Measurements from ENCODE around the gene SLC48A1. TPM values are rescaled to one million over a fixed set of nuclear protein-coding genes. Genes with fewer than 3 reads are reported as not detected.
A peak's percentile ranks its signal among the peaks of the same experiment; 100 is the strongest.

The SLC48A1 gene
- total RNA-seq, 1 experiment from 2014 or later, result 17.6 TPM

DNA sequence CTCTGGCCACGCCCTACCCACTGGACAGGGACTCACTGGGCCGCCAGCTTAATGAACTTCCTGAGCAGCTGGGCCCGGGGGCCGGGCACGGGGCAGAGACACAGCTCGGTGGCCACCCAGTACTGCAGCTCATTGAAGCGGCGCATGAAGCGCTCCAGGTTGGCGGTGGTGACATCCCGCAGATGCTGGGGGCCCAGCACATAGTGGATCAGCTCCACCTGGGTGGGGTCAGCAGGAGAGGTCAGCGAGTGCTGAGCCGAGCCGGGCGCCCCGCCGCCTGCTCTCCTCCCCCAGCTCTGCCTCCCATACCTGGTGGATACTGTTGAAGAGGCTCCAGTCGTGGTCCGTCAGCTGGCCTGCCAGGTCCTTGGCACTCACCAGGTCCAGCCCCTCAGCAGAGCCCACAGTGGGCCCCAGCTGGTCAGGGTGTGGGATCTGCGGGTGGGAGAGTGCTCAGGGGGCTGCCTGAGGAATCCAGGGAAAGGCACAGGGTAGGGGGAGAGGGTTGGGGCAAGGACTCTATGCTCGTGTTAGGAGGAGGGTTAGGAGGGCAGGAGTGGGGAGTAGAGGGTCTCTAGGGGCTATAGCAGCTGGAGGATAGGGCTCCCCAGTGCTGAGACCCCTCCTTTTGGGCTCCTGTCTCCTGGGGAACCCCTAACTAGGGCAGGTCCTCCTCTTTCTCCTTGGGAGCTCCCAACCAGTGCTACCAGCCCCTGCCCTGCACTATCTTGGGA is 32.3 kb upstream of the SLC48A1 start:
- H3K36me3 ChIP-seq, result no peaks in the 10 kb centered on the region
- DNase-seq, result no peak
- H3K9me3 ChIP-seq, result no peaks in the 10 kb centered on the region
- no peak overlapping the region for H3K4me3 ChIP-seq
- no peaks in the 10 kb centered on the region for H3K27me3 ChIP-seq

DNA sequence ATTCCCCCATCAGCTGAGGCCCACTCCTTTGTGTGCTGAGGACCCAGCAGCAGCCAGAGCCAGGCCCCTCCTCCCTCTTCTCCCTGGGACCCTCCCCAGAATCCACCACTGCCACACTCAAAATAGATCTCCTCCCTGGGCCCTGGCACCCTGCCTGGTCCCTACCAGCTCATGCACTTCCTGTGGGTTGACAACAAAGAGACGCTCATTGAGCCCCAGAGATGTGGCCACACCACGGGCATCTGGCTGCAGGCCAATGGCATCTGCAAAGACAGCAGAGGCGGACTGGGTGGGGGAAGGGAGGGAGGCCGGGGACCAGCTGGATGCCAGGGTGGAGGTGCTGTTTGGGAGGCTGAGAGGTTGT is 31.7 kb upstream of the SLC48A1 start:
- Histone ChIP-seq H3K4me3 (no peak overlapping the region), H3K27me3 (no peaks in the 10 kb centered on the region), H3K9me3 (no peaks in the 10 kb centered on the region), H3K36me3 (no peaks in the 10 kb centered on the region)
- DNase-seq, result peak; percentile 46

DNA sequence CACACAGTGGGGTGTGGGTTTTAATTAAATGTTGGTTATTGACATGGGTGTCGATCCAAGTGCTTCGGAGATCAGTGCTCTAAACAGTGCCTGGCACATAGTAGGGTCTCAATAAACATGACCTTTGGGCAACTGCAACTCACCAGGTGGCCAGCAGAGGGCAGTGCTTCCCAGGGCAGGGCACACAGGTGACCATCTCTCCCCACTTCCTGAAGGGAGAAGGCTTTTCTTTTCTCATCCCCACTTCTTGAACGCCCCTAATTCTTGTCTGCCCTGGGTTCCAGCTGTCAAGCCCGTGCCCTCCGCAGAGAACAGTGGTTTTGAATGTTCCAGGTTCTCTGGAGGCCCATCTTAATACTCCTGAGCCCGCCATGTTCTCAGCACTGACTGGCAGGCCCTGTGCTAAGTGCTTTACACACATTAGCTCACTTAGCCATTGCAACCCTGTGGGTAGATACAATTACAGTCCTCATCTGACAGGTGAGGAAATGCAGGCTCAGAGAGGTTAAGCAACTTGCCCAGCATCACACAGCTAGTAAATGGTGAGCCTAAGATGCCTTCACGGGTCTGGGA is 30.7 kb upstream of the SLC48A1 start:
- H3K27me3 ChIP-seq, result no peaks in the 10 kb centered on the region
- peak; percentile 48 for DNase-seq

DNA sequence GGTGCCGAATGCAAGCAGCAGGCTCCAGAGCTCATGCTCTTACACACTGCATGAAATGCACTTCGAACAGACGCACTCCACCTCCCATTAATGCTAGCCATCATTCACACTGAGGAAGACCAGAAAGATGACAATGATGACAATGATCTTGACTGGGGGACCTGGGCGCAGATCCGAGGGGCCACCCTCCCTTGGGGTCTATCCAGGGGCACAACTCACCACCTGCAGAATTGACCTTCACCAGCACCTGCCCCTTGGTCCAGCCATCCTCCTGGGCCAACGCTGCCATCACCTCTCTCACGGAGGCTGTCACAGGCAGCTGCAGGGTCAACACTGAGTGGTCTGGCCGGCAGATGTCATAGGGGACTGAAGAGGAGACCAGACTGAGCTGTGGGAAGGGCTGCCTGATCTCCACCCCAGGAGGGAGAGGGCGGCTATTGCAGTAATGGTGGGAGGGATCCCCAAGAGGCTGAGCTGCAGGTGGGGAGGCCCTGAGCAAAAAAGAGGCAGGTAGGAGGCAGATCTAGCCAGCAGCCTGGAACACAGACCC is 29.7 kb upstream of the SLC48A1 start:
- DNase-seq, result no peak
- H3K27me3 ChIP-seq, result no peaks in the 10 kb centered on the region
- H3K9me3 ChIP-seq, result no peaks in the 10 kb centered on the region
- no peak overlapping the region for H3K4me3 ChIP-seq
- no peaks in the 10 kb centered on the region for H3K36me3 ChIP-seq

More for the DNA sequence above, 30.7 kb upstream of the SLC48A1 start:
- no peaks in the 10 kb centered on the region for H3K36me3 ChIP-seq
- H3K4me3 ChIP-seq, result no peak overlapping the region
- H3K9me3 ChIP-seq, result no peaks in the 10 kb centered on the region

DNA sequence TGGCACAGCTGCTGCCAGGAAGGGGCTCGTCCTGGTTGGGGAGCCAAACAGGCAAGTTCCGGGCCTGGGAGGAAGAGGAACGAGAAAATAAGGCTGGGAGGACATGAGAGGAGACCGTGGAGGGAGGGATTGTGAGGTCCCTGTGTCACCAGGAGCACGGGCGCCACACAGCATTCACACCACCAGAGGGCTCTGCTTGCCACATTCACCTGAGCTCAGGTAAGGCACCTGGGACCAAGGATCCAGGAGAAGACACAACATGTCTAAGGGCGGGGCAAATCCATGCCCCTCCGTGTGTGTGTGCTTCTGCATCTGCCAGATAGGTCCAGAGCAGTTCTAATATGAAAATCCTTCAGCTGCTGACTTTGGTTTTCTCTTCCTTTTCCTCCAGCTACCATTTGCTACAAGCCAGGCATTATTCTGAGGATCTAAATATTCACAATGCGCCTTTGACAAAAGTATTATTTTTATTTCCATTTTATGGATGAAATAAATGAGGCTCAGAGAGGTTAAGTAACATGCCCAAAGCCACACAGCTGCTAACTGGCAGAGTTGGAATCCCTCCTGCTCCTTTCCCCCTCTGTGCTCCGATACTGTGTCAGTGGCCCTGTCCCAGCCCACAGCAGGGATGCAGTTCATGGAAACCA is 28.9 kb upstream of the SLC48A1 start:
- H3K27me3 ChIP-seq, result no peaks in the 10 kb centered on the region
- no peak for DNase-seq
- H3K36me3 ChIP-seq, result no peaks in the 10 kb centered on the region
- H3K9me3 ChIP-seq, result no peaks in the 10 kb centered on the region
- no peak overlapping the region for H3K4me3 ChIP-seq

DNA sequence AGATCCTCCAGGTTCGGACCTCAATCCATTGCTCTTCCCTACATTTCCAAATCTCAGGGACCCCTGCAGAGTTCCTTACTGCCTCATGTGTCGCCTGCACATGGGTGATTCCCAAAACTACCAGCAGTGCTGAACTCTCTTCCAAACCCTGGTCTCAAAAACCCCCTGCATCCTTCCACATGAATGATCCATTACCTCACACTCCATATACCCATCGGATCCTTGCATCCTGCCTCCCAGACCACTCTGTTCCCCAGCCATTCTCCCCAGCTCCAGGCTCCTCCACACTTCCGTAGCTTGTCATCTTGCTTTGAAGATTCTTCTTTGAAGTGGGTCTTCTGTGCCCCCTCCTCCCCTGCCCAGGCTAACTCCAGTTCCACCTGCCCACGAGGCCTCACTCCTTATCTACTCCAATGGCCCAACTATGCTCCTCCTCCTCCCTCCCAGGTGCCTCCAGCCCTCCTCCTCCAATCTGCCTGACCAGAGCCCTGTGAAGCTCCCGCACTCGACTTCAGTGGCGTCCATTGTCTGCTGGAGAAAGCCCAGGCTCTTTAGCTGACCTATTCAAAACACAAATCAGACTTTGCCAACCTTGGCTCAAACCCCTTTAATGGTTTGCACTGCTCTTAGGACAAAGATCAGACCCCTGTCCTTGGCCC is 28.1 kb upstream of the SLC48A1 start:
- Histone ChIP-seq H3K9me3 (no peaks in the 10 kb centered on the region), H3K27me3 (no peaks in the 10 kb centered on the region), H3K4me3 (no peak overlapping the region), H3K36me3 (no peaks in the 10 kb centered on the region)
- no peak for DNase-seq

DNA sequence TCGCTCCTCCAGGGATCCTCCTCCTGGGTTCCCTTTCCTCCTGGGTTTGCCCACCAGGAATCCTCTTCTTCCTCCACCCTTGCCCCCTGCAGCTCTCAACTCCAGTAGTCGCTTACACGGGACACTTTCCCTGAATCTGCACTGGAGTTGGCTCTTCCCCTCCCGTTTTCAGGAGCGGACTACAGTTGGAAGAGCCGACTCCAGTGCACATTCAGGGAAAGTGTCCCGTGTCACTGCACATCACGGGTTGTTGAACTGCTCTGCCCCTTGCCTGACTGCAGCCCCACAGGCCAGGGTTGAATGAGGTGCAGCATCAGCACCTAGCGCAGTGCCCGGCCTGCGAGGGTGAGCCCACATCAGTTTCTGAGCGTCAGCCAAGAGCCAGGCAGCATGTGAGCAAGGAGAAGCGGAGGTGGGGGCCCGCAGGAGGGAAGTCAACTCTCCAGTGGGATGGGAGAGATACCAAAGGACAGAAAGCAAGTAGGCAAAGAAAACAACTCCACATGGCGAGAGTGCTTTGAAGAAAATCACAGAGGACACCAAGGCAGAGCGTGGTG is 27.5 kb upstream of the SLC48A1 start:
- no peak for DNase-seq

DNA sequence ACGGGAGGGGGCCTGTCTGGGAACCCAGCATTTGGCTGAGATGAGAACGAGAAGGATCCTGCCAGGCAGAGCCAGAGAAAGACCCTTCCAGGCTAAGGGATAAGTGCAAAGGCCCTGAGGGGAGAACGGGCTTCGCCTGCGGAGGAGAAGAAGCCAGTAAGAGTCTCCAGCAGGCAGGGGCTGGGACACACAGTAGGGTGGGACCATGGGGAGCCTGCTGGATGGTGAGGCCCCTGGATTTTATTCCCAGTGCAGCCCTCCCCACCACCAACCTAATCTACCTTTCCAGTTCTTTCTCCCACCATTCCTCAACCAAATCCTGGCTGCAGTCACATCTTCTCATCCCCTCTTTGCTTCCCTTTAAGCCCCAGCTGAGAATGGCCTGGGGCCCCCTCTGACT is 27.0 kb upstream of the SLC48A1 start:
- H3K36me3 ChIP-seq, result no peaks in the 10 kb centered on the region
- H3K9me3 ChIP-seq, result no peaks in the 10 kb centered on the region
- no peak overlapping the region for H3K4me3 ChIP-seq
- DNase-seq, result no peak
- H3K27me3 ChIP-seq, result no peaks in the 10 kb centered on the region

More for the DNA sequence above, 27.5 kb upstream of the SLC48A1 start:
- no peaks in the 10 kb centered on the region for H3K36me3 ChIP-seq
- no peak overlapping the region for H3K4me3 ChIP-seq
- H3K27me3 ChIP-seq, result no peaks in the 10 kb centered on the region
- H3K9me3 ChIP-seq, result no peaks in the 10 kb centered on the region

DNA sequence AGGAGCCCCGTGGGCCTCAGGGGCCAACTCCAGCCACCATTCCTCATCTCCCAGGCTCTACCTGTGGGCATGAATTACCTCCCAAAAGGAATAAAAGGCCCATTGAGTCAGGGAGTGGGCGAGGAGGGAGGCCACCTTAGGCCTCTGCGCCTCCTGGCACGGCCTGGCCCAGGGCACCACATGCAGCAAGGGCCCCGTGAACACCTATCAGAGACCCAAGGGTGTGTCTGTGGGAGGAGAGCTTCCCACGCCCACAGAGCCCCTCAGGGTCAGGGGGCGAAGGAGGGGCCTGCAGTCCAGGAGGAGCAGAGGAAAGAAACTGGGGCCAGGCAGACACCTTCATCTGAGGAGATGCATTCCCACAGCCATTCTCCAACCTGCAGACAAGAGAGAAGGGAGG is 26.5 kb upstream of the SLC48A1 start:
- H3K27me3 ChIP-seq, result no peaks in the 10 kb centered on the region
- no peaks in the 10 kb centered on the region for H3K36me3 ChIP-seq
- H3K9me3 ChIP-seq, result no peaks in the 10 kb centered on the region
- no peak overlapping the region for H3K4me3 ChIP-seq
- no peak for DNase-seq

DNA sequence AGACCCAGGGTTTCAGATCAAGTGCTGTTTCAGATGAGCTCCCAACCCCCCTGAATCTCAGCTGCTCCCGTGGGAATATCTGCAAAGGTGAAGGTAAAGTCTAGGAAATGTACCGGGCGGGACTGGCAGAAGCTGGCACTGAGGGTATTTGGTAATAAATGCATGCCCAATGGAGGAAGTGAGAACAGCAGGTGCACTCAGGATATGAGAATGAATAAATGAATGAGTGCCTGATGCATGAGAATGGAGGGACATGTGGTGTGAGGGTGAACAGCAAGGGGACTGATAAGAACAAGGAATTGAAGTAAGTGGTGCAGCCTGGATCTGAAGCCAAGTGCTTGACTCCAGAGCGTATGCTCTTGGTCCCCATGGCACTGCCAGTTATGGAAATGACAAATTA is 25.9 kb upstream of the SLC48A1 start:
- Histone ChIP-seq H3K9me3 (no peaks in the 10 kb centered on the region), H3K4me3 (no peak overlapping the region), H3K27me3 (no peaks in the 10 kb centered on the region), H3K36me3 (no peaks in the 10 kb centered on the region)
- no peak for DNase-seq

DNA sequence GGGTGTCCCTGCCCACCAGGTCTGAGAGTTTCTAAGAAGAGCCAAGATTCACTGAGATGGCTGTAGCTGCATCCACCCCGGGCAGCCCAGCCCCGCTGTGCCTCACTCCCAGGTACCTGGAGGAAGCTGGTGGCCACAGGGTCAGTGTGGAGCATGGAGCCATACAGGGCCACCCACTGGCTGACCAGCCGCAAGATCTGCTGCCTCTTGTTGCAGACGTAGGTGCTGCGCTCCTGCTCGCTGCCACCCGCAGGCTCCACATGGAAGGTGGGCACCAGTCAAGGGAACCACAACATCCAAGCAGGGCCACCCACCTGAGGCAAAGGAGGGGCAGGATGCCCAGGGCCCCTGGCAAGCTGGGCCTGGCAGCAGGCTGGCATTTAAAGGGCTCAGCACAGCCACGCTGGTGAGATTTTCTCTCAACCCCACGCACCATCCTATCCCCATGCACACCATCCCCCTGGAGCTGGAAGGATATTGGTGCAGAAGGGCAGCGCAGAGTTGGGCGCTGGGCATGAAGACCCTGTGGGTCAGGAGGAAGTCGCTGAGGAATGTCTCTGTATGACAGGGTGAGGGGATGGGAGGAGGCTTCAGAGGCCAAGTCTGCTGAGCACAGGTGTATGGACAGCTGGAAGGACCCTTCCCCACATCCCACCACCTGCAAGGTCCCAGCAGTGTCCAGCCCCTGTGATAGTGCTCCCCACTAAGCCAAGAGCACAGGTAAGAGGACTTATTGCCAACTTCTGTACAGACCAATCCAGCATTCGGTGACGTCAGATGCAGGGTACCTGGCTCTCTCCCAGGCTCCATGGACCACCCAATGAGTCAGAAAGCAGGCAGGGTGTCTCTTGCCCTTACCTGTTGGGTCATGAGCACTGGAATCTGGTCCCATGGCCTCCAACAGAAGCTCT is 25.2 kb upstream of the SLC48A1 start:
- no peak for DNase-seq

DNA sequence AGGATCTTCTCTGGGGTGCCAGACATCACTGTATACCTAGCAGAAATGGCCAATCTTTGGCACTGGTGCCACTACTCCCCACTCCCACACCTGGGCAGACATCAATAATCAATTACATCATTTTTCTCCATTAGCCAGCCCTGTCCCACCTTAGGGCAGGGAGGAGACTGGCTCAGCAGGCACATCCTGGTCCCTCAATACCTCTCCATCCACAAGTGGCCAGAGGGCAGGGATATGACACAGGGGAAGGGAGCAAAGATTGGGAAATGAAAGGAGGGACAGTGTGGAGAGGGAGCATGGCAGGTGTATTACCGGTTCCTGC is 24.6 kb upstream of the SLC48A1 start:
- no peak for DNase-seq
- Histone ChIP-seq H3K36me3 (no peaks in the 10 kb centered on the region), H3K27me3 (no peaks in the 10 kb centered on the region), H3K9me3 (no peaks in the 10 kb centered on the region), H3K4me3 (no peak overlapping the region)

More for the DNA sequence above, 25.2 kb upstream of the SLC48A1 start:
- Histone ChIP-seq H3K9me3 (no peaks in the 10 kb centered on the region), H3K27me3 (no peaks in the 10 kb centered on the region), H3K36me3 (no peaks in the 10 kb centered on the region), H3K4me3 (no peak overlapping the region)

DNA sequence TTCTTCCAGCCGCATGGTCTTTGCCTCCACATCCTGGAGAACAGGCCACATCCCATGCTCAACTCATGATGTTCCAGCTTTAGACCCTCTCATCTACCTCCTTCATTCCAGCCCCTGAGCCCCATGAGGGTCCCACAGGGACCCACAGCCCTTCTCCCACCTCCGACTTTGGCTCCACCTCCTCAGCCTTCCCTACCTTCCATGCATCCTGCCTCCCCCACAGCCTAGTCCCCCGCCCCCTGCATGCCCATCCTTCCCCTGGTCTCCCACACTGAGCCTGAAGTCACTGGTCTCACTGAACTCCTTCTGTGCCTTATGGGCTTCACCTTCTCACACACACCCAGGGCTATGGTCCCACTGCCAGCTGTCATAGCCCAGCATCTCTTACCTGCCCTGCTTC is 24.1 kb upstream of the SLC48A1 start:
- H3K27me3 ChIP-seq, result no peaks in the 10 kb centered on the region
- no peak for DNase-seq
- no peak overlapping the region for H3K4me3 ChIP-seq
- H3K9me3 ChIP-seq, result no peaks in the 10 kb centered on the region
- no peaks in the 10 kb centered on the region for H3K36me3 ChIP-seq

DNA sequence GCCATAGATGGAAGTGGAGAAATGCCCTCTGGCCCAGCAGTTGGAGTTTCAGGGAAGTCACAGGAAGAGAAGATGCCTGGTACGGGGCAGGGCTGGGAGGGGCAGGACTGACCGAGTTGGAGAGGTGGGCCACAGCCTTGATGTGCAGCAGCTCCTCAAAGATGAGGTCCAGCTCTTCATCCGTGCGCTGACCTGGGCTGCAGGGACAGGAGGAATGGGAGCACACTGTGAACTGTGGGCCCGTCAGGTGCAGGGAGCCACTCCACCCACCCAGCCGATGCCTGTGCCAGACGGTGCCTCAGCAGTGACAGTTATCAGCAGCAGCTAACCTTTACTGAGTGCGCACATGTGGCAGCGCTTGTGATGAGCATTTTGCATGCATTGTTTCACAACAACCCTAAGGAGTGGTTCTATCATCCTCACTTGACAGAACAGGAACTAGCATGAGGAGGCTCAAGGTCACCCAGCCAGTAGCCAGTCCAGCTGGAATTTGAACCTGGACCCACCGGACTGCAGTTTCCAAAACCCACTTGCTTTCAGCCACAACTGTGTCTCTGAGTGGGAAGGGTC is 22.7 kb upstream of the SLC48A1 start:
- Histone ChIP-seq H3K4me3 (no peak overlapping the region), H3K9me3 (no peaks in the 10 kb centered on the region), H3K27me3 (no peaks in the 10 kb centered on the region), H3K36me3 (no peaks in the 10 kb centered on the region)
- DNase-seq, result no peak

DNA sequence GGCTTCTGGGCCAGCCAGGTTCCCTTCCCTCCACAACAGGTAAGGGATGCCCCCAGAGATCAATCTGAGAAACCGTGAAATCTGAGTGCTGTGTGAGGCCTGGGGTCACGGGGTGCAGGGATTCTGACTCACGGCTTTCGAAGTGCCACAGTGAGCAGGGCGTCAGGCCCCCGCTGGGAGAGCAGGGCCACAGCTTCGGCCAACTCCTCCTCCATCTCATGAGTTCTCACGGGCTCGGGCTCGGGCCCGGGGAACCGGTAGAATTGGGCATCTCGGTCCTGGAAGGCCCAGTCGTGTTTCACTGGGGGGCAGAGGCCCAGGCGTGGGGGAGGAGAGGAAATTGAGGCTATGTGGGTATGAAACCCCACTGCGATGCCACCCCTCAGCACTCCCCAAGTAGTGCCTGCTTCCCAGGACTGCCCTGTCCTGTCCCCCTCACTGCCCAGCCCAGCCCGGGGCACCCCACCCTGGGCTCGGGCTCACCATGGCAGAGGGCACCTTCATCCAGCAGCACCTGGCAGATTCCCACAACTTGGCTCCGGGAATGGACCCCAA is 22.0 kb upstream of the SLC48A1 start:
- no peak overlapping the region for H3K4me3 ChIP-seq
- H3K9me3 ChIP-seq, result no peaks in the 10 kb centered on the region
- H3K36me3 ChIP-seq, result no peaks in the 10 kb centered on the region
- no peak for DNase-seq
- H3K27me3 ChIP-seq, result no peaks in the 10 kb centered on the region

DNA sequence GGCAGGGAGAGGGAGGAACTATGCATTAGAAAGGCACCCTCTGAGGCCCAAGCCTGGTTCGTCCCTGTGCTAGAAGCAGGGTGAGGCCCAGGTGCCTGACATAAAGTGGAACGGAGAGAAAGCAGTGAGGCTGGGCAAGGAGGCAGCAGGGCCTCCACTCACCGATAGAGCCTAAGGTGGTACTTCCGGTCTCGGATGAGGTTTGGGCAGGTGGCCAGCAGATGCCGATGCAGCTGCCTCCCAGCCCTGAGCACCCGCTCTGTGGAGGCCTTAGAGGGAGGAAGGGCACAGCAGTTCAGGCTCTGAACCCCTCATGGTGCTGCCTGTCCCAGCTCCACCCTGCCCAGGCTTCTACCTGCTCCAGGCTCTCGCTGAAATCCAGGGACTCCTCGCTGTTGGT is 21.5 kb upstream of the SLC48A1 start:
- no peak for DNase-seq
- Histone ChIP-seq H3K36me3 (no peaks in the 10 kb centered on the region), H3K9me3 (no peaks in the 10 kb centered on the region), H3K4me3 (no peak overlapping the region), H3K27me3 (no peaks in the 10 kb centered on the region)

Data from MG63 (cell line).